T1000 (cell line): ENCODE data around the gene SPTAN1.
"Not testable (repeated sequence)": the region's sequence is repeated elsewhere in the genome, so short reads cannot be mapped to it uniquely, and the experiment has no call there.

Experiments
- DNase-seq: peaks from one replicate; lab custom pipeline; 2025; ENCODE audit warnings: mixed read lengths; lab: John Stamatoyannopoulos, UW

SPTAN1 gene

GRCh38 chr9:128666481-128666941 is 114.1 kb downstream of the SPTAN1 start:
- not testable (repeated sequence) for DNase-seq

- DNase-seq = no peak
Measured at GRCh38 chr9:128669786-128670185, 117.4 kb downstream of the SPTAN1 start.

- DNase-seq = no peak
Measured at GRCh38 chr9:128675382-128675781, 123.0 kb downstream of the SPTAN1 start.

GRCh38 chr9:128677794-128678193 is 125.4 kb downstream of the SPTAN1 start:
- no peak for DNase-seq
